GM15510 (cell line): Measurements from ENCODE around the gene MCC.

ENCODE experiments used
- POLR2A ChIP-seq: IDR thresholded peaks from 3 replicates; pipeline ENCODE4 v1.6.1; 2011; ENCODE audit warnings: borderline replicate concordance; ENCODE audit not compliant: insufficient read length; ENCODE audit errors: extremely low read depth

The MCC gene

GRCh38 chr5:113508756-113509155 is 20.5 kb upstream of the MCC start:
- TF ChIP-seq POLR2A = no peak

DNA sequence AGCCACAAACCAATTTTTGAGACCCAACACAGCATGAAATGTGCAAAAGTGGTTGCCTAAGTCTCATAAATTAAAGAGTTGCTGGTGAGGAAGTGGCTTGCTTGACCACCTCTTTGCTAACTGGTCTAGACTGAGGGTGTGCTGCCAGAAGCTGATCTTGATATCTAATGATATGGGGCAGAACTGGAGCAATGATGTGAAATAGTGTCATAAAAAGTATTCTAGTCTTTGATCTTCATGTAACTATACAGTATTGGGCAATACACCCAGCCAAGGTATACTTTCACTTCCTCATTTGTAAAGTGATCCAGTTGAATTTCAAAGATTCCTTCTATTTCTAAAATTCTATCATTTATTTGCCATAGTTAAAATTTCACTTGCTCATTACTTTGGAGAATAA is 19.3 kb upstream of the MCC start:
- no peak for TF ChIP-seq POLR2A

- no peak for TF ChIP-seq POLR2A
Observed at GRCh38 chr5:113505181-113505580, 16.9 kb upstream of the MCC start.

GRCh38 chr5:113503146-113503545 is 14.9 kb upstream of the MCC start:
- TF ChIP-seq POLR2A = no peak

DNA sequence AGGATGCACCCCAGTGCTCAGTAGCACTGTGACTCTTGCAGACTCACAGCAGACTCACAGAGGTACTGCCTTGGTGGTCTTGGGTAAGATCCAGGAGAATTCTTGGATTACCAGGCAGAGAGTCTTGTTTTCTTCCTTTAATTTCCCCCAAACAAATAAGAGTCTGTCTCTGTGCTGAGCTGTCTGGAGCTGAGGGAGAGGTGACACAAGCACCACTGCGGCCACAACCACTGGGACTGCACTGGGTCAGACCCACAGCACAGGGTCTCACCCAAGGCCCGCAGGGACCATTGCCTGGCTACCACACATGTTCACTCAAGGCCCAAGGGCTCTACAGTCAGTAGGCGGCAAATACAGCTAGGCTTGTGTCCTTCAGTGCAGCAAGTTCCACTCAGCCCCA is 13.8 kb upstream of the MCC start:
- no peak for TF ChIP-seq POLR2A

DNA sequence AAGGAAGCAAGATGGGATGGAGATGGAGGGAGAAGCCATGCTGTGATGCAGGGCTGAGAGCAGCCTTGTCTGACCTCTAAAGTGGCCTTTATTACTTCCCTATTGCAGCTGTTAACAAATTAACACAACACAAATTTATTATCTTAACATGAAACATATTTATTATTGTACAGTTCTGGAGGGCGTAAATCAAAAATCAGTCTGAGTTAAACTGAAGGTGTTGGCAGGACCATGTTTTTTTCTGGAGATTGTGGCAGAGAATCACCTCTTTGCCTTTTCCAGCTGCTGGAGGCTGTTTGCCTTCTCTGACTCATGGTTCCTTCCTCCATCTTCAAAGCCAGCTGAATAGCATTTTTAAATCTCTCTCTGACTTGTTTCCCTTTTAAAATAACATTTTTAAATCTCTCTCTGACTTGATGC is 7.2 kb upstream of the MCC start:
- TF ChIP-seq POLR2A = no peak

DNA sequence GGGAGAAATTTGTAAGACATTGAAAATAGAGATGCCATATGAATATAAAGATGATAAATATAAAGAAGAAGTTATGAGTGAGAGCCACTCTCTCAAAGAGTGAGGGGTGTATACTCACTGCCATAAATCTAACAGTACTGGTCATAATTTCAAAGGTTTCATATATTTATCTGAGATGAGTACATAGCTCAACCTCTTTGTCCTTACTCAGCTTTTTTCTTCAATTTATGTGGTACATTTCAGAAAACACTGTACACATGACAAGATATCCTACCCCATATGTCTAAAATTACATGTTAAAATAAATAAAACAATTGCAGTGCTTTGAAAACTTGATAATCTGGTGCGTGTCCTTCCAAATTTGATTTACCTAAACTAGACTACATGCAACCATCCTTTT is 5.2 kb upstream of the MCC start:
- no peak for TF ChIP-seq POLR2A

GRCh38 chr5:113491022-113491421 is 2.8 kb upstream of the MCC start:
- TF ChIP-seq POLR2A = no peak

GRCh38 chr5:113490317-113490716 is 2.1 kb upstream of the MCC start:
- no peak for TF ChIP-seq POLR2A

DNA sequence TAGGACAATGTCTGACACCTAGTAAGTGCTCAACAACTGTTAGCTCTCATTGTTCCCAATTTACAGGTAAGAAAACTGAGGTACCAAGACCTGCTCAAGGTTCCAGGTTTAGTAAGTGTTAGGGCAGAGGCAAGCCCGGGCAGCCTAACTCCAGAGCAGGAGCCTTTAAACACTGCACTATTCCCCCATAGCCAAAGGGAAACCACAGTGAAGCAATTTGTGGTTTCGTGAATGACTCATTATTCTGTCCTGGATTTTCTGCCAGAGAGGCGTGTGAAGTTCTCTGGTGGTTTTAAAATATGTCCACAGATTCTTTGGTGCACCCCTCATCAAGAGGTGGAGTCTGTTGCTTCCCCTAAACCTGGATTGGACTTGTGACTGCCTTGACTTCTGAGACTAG is 1.0 kb upstream of the MCC start:
- no peak for TF ChIP-seq POLR2A

DNA sequence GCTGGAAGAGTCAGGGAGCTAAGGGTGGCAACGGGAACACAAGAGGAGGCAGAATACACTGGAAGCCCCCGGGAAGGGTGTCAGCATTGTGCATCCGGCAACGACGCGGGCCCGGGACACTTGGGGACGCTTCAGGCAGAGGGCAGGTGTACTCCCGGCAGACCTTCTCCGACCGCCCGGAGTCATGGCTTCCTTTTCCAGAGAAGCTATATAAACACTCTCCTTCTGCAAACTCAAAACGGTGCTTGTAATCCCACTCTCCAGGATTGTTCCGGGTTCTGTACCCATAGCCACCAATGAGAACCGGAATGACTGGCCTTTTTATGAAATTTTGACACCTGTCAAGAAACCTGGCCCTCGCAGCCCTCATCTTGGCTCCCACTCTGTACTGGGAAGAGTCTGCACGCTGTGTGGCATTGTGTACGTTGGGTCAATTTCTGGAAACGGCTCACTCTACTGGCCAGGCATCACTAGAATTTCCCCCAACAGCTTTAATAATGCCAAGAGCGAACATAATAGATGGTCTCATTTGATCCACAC is 462 bp upstream of the MCC start:
- no peak for TF ChIP-seq POLR2A

- TF ChIP-seq POLR2A = no peak
Observed at GRCh38 chr5:113487416-113487780, 855 bp downstream of the MCC start.

- TF ChIP-seq POLR2A = no peak
Observed at GRCh38 chr5:113480243-113480642, 8.0 kb downstream of the MCC start.

DNA sequence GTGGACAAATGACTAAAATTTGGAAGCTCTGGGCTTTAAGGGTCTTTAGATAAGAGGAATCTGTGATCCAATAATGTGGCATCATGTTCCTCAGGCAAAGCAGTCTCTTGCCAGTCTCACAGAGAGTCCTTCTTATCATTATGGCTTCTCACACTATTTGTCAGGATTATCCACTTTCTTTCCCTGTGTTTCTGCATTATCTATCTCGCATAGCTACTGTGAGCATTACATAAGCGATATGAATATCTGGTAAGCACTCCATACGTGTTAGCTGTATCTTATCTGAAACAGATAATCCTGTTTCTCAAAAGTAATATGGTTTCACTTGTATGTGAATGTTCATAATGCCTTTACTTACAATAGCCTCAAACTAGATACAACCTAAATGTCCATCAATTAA is 9.6 kb downstream of the MCC start:
- TF ChIP-seq POLR2A = no peak

DNA sequence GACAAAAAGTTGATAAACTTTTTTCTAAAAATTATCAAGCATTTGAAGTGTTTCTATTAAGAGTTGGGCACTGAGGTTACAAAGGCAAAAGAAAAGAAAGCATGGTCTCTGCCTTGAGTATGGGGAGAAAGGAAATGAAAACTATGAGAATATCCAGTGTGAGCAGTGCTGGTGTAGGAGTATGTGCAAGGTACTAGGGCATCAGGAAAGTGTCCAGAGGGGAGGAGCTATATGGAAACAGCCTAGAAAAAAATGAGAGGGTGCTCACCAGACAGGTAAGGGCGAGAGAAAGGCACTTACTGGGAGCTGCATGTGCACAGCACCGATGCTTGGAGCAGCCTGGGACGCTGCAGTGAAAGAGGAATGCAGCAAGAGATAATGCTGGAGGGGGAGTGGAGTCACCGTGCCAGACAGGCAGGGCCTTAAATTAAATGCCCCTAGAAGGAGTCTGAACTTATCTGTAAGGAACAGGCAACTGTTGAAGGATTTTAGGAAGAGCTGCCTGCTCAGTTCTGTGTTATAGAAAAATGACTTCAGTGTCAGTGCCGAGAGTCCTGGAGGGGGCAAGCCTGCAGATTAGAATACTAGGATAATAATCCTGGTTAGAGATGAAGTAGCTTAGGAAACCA is 14.0 kb downstream of the MCC start:
- TF ChIP-seq POLR2A = no peak

- no peak for TF ChIP-seq POLR2A
Observed at GRCh38 chr5:113463032-113463431, 25.2 kb downstream of the MCC start.

GRCh38 chr5:113452941-113453340 is 35.3 kb downstream of the MCC start:
- TF ChIP-seq POLR2A = no peak
